Heart left ventricle (tissue), 13 donors: ENCODE data around the gene SYNPO2.

Experiments
- POLR2A ChIP-seq, 2 donors: fragments of 450-650 bp; IDR thresholded peaks; one replicate each; pipeline ENCODE4 v1.6.1; 2017; ENCODE audit warnings: antibody characterized with exemption in 2 of 2, mild to moderate bottlenecking in 2 of 2, moderate library complexity in 2 of 2
- TF ChIP-seq, protein P1 (sequence below), 12 donors: fragments of 200-600 bp; sonication (generic) in 4 of 12; IDR thresholded peaks; one replicate each; pipeline versions ENCODE4 v1.5.0 to v1.8.0; 2018 to 2022; ENCODE audit warnings: antibody characterized with exemption in 12 of 12, mild to moderate bottlenecking in 5 of 12
- donor health status: ischemic (EF 13 %, LVEDD 7.1; RV severe dilation, severe dysfunction).
- donor health status: DM: no; HTN: yes; CAD: no.
- donor health status: DM: no; HTN: no; CAD: no.
- donor health status: ischemic (EF 25% LVEDD 6.9; RV normal size, moderate dysfunction).
- donor health status: ischemic (EF 25% LVEDD 5.7; RV mildly dilated, moderate dysfunction).
- donor health status: ischemic (EF 35%, LVEDD 5.7; RV mildly dilated, moderate dysfunction).
- donor health status: nonischemic (EF 11% LVEDD 7.7; RV severe dilation, severe dysfunction).
- donor health status: DM: yes; HTN: yes; CAD: no.
- donor health status: PGD.
- donor health status: ischemic (EF 29% LVEDD 5.4; RV normal size, mild dysfunction).
- donor health status: nonischemic (EF 23%, LVEDD 6.1; RV moderate dilation, normal function).

DNA sequence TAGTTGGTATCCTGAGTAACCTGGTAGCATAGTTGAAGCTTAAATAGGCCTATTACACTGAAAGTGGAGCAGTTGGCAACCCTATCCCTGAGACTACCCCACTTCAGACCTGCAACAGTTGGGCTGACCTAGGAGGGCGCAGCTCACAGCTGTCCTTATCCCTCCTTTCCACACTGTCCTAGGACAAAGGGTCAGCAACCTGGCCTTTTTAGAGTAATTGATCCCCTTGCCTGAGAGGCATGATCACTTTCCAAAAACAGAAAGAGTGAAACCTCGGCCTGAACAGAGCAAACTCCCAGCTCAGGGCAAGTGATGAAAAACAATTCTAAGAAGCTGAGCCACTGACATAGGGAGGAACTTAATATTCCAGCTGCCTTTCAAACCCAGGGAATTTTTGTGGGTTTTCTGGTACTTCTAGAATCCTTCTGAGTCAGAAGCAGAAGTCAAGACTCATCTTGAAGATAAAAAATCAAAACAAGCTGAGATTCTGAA, 152.1 kb downstream of the SYNPO2 start:
- TF ChIP-seq, protein P1, sequence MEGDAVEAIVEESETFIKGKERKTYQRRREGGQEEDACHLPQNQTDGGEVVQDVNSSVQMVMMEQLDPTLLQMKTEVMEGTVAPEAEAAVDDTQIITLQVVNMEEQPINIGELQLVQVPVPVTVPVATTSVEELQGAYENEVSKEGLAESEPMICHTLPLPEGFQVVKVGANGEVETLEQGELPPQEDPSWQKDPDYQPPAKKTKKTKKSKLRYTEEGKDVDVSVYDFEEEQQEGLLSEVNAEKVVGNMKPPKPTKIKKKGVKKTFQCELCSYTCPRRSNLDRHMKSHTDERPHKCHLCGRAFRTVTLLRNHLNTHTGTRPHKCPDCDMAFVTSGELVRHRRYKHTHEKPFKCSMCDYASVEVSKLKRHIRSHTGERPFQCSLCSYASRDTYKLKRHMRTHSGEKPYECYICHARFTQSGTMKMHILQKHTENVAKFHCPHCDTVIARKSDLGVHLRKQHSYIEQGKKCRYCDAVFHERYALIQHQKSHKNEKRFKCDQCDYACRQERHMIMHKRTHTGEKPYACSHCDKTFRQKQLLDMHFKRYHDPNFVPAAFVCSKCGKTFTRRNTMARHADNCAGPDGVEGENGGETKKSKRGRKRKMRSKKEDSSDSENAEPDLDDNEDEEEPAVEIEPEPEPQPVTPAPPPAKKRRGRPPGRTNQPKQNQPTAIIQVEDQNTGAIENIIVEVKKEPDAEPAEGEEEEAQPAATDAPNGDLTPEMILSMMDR (IDR thresholded peaks at IDR 0.05) = no peak
- TF ChIP-seq POLR2A (IDR thresholded peaks at IDR 0.05) = no peak
